ENCODE data around the gene PRKAR1B.
A peak's percentile ranks its signal among the peaks of the same experiment; 100 is the strongest.
"Not testable (repeated sequence)": the region's sequence is repeated elsewhere in the genome, so short reads cannot be mapped to it uniquely, and the experiment has no call there.

Gene PRKAR1B

GRCh38 chr7:619368-619840, 107.7 kb downstream of the PRKAR1B start:
- DNase-seq (ENCODE audit: low read depth) = no peak

DNA sequence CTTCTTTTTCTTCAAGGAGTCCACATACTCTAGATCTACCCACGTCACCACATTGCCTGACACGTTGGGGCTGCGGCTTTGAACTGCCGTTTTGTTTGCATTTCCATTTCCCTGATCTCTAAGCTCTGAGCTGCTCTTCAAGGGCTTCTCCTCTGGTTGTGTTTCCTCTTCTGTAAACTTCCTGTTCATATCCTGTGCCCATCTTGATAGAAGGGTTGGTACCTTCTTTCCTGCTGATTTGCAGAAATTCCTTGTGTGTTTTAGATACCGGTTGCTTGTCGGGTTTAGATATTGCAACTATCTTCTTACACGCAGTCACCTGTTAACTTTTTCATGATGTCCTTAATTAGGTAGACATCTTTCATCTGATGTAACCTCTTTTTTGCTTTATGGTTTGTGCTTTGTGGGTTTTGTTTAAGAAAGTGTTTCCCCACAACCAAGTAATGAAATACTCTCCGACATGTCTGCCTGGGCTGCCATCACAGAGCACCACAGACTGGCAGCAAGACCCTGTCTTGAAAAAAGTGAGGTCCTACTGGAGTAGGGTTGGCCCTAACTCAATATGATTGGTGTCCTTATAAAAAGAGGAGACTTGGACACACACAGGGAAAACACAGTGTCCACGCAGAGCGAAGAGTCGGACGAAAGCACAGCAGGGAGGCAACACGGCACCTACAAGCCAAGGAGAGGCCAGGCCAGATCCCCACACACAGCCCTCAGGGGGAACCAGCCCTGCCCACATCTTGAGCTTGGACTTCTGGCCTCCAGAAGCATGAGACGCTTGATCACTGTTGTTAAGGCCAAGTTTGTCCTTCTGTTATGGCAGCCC, 108.3 kb downstream of the PRKAR1B start:
- no peak for DNase-seq (ENCODE audit: low read depth)

DNA sequence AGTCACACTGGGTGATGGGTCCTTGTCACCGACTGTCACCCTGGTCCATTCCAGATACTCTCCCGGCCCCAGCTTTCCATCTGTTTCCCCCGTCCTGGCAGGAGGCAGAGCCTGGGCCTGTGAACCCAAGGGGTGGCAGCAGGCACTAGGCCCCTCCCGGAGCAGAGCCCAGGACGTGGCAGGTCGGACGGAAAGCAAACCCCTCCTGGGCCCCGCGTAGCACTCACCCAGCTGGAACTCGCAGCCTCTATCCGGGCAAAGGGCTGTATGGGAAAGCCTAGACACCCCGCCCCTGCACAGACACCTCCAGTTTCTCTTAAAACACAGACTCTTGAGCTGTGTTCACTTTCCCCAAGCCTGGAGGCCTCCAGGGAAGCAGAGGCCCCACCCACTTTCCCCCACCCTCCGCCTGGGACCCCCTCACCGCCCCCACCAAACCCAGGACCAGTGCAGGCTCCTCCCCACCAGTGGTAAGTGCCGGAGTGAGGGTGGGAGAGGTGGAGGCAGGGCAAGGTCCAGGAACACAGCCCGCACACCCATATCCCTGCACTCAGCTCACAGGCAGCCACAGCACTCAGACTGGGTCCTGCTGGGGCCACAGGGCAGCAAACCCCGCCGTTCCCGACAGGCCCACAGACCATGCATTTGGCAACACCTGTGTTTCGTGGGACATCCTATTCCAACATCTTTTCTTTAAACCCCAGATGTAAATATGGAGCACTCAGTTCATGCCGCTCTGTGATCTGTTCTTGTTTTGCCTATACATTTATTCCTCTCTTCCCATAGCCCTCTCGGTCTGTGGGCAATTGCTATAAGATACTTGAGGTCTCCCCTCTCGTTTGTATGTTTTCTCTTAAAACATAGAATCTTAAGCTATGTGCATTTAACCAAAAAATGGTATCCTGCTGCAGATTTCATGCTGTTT, 109.2 kb downstream of the PRKAR1B start:
- DNase-seq (ENCODE audit: low read depth) = no peak

DNA sequence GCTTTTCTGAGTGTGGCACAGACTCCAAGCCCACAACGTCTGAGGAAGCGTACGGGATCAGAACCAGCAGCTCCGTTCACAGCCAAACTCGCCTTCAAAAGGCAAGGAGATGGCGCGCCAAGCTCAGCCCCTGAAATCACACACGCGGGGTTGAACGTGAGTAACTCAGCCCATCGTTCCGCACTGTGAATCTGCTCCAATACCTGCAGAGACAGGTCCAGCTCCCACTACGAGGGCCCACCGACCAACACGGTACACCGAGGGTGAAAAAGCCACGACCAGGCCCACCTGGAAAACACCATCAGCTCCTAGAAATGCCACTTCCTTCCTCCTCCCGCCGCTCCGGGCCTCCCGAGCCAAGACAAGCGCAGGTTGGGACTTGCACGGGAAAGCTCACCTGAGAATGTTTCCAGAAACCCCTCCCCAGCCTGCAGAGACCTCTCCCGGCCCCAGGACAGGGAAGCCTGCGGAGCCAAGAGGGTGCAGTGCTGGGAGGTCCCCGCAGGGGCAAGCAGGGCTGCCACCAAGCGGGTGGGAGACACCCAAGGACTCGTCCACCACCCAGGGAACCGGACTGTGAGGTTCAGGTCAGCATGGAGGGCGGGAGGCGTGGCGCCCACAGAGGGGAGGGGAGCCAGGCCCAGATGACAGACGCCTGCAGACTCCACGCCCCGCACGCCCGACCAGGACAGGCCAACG, 113.5 kb downstream of the PRKAR1B start:
- no peak for DNase-seq (ENCODE audit: low read depth)

- DNase-seq (ENCODE audit: low read depth) = not testable (repeated sequence)
These were observed 115.2 kb downstream of the PRKAR1B start for GRCh38 chr7:611837-612236.

GRCh38 chr7:611281-611810, 115.7 kb downstream of the PRKAR1B start:
- no peak for DNase-seq (ENCODE audit: low read depth)

- DNase-seq (ENCODE audit: low read depth) = no peak
These were observed 116.4 kb downstream of the PRKAR1B start for GRCh38 chr7:610531-611280.

- no peak for DNase-seq (ENCODE audit: low read depth)
These were observed 116.9 kb downstream of the PRKAR1B start for GRCh38 chr7:610141-610530.

DNA sequence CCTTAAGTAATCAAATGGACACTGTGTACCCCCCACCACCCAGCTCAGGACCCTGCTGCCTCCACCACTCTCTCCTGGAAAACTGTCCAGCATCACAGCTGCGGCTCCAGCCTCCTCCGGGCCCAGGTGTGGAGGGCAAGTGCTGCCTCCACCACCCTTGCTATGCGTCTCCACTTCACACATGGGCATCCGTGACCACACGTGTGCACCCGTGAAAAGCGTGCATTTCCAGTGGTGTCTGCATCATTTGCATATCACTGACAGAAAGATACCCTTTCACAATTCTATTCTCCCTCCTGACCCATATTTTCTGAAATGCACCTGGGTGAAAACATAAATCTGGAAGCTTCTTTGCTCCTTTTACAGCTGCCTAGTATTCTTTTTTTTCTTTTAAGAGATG, 117.7 kb downstream of the PRKAR1B start:
- DNase-seq (ENCODE audit: low read depth) = no peak

DNA sequence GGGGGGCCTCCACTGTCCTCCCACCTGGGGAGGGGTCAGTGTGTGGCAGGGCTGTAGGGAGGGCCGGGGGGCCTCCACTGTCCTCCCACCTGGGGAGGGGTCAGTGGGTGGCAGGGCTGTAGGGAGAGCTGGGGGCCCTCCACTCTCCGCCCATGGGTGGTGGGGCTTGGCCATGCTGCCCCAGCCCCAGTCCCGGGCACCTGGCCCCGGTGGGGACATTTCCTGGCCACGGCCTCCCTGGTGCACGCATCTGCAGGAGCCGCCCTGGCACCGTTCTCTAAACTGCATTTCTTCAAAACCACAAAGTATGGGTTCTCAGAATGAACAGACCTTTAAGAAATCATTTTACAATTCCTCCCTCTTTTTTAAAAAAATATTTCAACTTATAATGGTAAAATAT, 118.1 kb downstream of the PRKAR1B start:
- DNase-seq (ENCODE audit: low read depth) = no peak

GRCh38 chr7:608361-608760, 118.7 kb downstream of the PRKAR1B start:
- DNase-seq (ENCODE audit: low read depth) = no peak

DNA sequence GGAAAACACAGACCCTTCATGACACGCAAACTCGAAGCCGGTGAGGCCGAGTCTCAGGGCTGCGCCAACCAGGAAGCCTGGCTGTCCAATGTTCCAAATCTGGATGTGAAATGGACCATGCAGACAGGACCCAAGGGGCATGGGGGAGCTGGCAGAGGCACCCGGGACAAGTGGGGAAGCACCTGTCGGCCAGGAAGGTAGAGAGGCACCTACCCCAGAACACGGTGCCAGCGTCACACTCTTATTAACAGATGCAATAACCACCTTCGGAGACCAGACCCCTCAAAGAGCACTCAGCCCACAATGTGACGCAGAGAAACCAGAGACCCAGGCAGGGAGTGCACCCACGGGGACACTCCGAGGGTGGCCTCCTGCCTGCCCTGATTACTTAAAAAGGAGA, 119.1 kb downstream of the PRKAR1B start:
- DNase-seq (ENCODE audit: low read depth) = no peak

GRCh38 chr7:605661-606450, 121.2 kb downstream of the PRKAR1B start:
- no peak for DNase-seq (ENCODE audit: low read depth)

GRCh38 chr7:604884-605531, 122.1 kb downstream of the PRKAR1B start:
- no peak for DNase-seq (ENCODE audit: low read depth)

GRCh38 chr7:604001-604883, 122.8 kb downstream of the PRKAR1B start:
- peak; percentile 93 for DNase-seq (ENCODE audit: low read depth)

DNA sequence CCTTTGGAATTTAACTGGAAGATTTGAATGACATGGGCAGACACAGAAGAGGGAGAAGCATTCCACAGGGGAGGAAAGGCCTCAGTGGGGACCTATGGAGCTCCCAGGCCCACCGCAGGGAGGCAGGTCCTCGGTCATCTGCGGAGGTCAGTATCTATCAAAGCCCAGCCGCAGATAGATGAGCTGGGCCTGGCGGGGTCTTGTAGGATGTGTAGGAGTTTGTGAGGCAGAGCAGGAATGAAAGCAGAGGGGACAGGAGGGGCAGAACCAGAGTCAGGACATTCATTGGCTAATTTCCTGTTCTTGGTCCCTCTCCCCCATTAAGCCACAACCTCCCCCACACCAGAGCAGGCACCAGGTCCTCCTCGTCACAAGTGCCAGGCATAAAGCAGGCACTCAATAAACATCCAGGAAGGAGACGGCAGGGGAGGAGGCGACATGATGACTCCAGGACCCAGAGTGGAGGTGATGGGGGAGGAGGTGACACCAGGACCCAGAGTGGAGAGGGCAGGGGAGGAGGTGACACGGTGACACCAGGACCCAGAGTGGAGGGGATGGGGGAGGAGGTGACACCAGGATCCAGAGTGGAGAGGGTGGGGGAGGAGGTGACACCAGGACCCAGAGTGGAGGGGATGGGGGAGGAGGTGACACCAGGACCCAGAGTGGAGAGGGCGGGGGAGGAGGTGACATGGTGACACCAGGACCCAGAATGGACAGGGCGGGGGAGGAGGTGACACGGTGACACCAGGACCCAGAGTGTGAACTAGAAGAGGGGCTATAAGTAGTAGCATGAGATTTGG, 123.7 kb downstream of the PRKAR1B start:
- DNase-seq (ENCODE audit: low read depth) = peak; percentile 47

GRCh38 chr7:602341-603141, 124.5 kb downstream of the PRKAR1B start:
- no peak for DNase-seq (ENCODE audit: low read depth)

Data from stimulated activated CD8-positive, alpha-beta memory T cell treated with anti-CD3 and anti-CD28 coated beads, Interleukin-12 subunit alpha, Interleukin-12 subunit beta, amount 100 ng/mL, for 4 hours (primary cell).